ENCODE measurements around the gene BACE2.

- TF ChIP-seq CTCF (IDR thresholded peaks at IDR 0.05; ENCODE audit: borderline replicate concordance, extremely low read depth, low read length, poor library complexity, severe bottlenecking) (no peak), EZH2 (IDR thresholded peaks at IDR 0.05; ENCODE audit: borderline replicate concordance, low read depth, low read length, severe bottlenecking) (no peak)
Measured at GRCh38 chr21:41246808-41247207, 78.8 kb downstream of the BACE2 start.
